Activated naive CD4-positive, alpha-beta T cell treated with anti-CD3 and anti-CD28 coated beads, Interleukin-2, amount 50 U/mL, for 24 hours (primary cell): ENCODE results near the gene ANKH.

Experiments used
- H3K27ac Mint-ChIP-seq: one replicate; pipeline ENCODE4 v1.8.0; 2021; ENCODE audit warnings: mild to moderate bottlenecking, mixed read lengths
- H3K27me3 Mint-ChIP-seq: one replicate; pipeline ENCODE4 v1.8.0; 2021; ENCODE audit warnings: mixed read lengths
- H3K36me3 Mint-ChIP-seq: one replicate; pipeline ENCODE4 v1.8.0; 2021; ENCODE audit warnings: mixed read lengths
- H3K4me1 Mint-ChIP-seq: one replicate; pipeline ENCODE4 v1.8.0; 2021; ENCODE audit warnings: mixed read lengths
- H3K4me3 Mint-ChIP-seq: one replicate; pipeline ENCODE4 v1.8.0; 2021; ENCODE audit warnings: mild to moderate bottlenecking, mixed read lengths
- H3K9me3 Mint-ChIP-seq: one replicate; pipeline ENCODE4 v1.8.0; 2021; ENCODE audit warnings: mixed read lengths

ANKH gene

GRCh38 chr5:14778792-14779070 is 92.8 kb downstream of the ANKH start:
- Mint-ChIP-seq H3K27ac (no peak overlapping the region), H3K27me3 (no peaks in the 10 kb centered on the region), H3K9me3 (no peaks in the 10 kb centered on the region), H3K4me3 (no peak overlapping the region), H3K36me3 (peaks cover 36% of the 10 kb centered on the region), H3K4me1 (peaks cover 78% of the 10 kb centered on the region)

- Mint-ChIP-seq H3K9me3 (no peaks in the 10 kb centered on the region), H3K36me3 (peaks cover 35% of the 10 kb centered on the region), H3K4me3 (no peak overlapping the region), H3K4me1 (peaks cover 74% of the 10 kb centered on the region), H3K27me3 (no peaks in the 10 kb centered on the region), H3K27ac (no peak overlapping the region)
These were observed 93.4 kb downstream of the ANKH start for GRCh38 chr5:14777932-14778791.

- Mint-ChIP-seq H3K4me3 (no peak overlapping the region), H3K27me3 (no peaks in the 10 kb centered on the region), H3K27ac (no peak overlapping the region), H3K36me3 (peaks cover 32% of the 10 kb centered on the region), H3K9me3 (no peaks in the 10 kb centered on the region), H3K4me1 (peaks cover 71% of the 10 kb centered on the region)
These were observed 94.4 kb downstream of the ANKH start for GRCh38 chr5:14777187-14777586.

GRCh38 chr5:14776602-14777001 is 95.0 kb downstream of the ANKH start:
- no peak overlapping the region for H3K27ac Mint-ChIP-seq
- H3K4me1 Mint-ChIP-seq: peaks cover 65% of the 10 kb centered on the region
- no peaks in the 10 kb centered on the region for H3K27me3 Mint-ChIP-seq
- no peak overlapping the region for H3K4me3 Mint-ChIP-seq
- H3K36me3 Mint-ChIP-seq: peaks cover 29% of the 10 kb centered on the region
- H3K9me3 Mint-ChIP-seq: no peaks in the 10 kb centered on the region

GRCh38 chr5:14775857-14776256 is 95.7 kb downstream of the ANKH start:
- Mint-ChIP-seq H3K9me3 (no peaks in the 10 kb centered on the region), H3K27me3 (no peaks in the 10 kb centered on the region), H3K4me1 (peaks cover 63% of the 10 kb centered on the region), H3K36me3 (peaks cover 27% of the 10 kb centered on the region), H3K27ac (peak overlapping the region; percentile 20), H3K4me3 (no peak overlapping the region)

GRCh38 chr5:14773588-14773987 is 98.0 kb downstream of the ANKH start:
- Mint-ChIP-seq H3K4me3 (no peak overlapping the region), H3K36me3 (peaks cover 17% of the 10 kb centered on the region), H3K4me1 (peaks cover 51% of the 10 kb centered on the region), H3K27me3 (no peaks in the 10 kb centered on the region), H3K27ac (no peak overlapping the region), H3K9me3 (no peaks in the 10 kb centered on the region)

GRCh38 chr5:14771972-14772371 is 99.6 kb downstream of the ANKH start:
- Mint-ChIP-seq H3K4me3 (no peak overlapping the region), H3K27ac (no peak overlapping the region), H3K4me1 (peaks cover 45% of the 10 kb centered on the region)

GRCh38 chr5:14771189-14771588 is 100.4 kb downstream of the ANKH start:
- no peak overlapping the region for H3K4me3 Mint-ChIP-seq
- no peaks in the 10 kb centered on the region for H3K27me3 Mint-ChIP-seq
- no peak overlapping the region for H3K27ac Mint-ChIP-seq
- H3K36me3 Mint-ChIP-seq: peaks cover 21% of the 10 kb centered on the region
- H3K4me1 Mint-ChIP-seq: peaks cover 47% of the 10 kb centered on the region
- no peaks in the 10 kb centered on the region for H3K9me3 Mint-ChIP-seq

More at GRCh38 chr5:14771972-14772371, 99.6 kb downstream of the ANKH start:
- peaks cover 17% of the 10 kb centered on the region for H3K36me3 Mint-ChIP-seq
- H3K27me3 Mint-ChIP-seq: no peaks in the 10 kb centered on the region
- no peaks in the 10 kb centered on the region for H3K9me3 Mint-ChIP-seq

GRCh38 chr5:14768508-14769365 is 102.8 kb downstream of the ANKH start:
- Mint-ChIP-seq H3K36me3 (peaks cover 19% of the 10 kb centered on the region), H3K27ac (no peak overlapping the region), H3K4me3 (no peak overlapping the region), H3K9me3 (no peaks in the 10 kb centered on the region), H3K4me1 (peaks cover 31% of the 10 kb centered on the region), H3K27me3 (no peaks in the 10 kb centered on the region)

- Mint-ChIP-seq H3K4me1 (peaks cover 31% of the 10 kb centered on the region), H3K4me3 (no peak overlapping the region)
These were observed 103.7 kb downstream of the ANKH start for GRCh38 chr5:14767735-14768507.

GRCh38 chr5:14767053-14767452 is 104.5 kb downstream of the ANKH start:
- no peaks in the 10 kb centered on the region for H3K9me3 Mint-ChIP-seq
- peaks cover 19% of the 10 kb centered on the region for H3K36me3 Mint-ChIP-seq
- no peaks in the 10 kb centered on the region for H3K27me3 Mint-ChIP-seq
- H3K4me1 Mint-ChIP-seq: peaks cover 28% of the 10 kb centered on the region
- H3K27ac Mint-ChIP-seq: no peak overlapping the region
- H3K4me3 Mint-ChIP-seq: no peak overlapping the region

More at GRCh38 chr5:14767735-14768507, 103.7 kb downstream of the ANKH start:
- Mint-ChIP-seq H3K27ac (no peak overlapping the region), H3K36me3 (peaks cover 19% of the 10 kb centered on the region), H3K9me3 (no peaks in the 10 kb centered on the region), H3K27me3 (no peaks in the 10 kb centered on the region)

GRCh38 chr5:14766584-14766983 is 105.0 kb downstream of the ANKH start:
- H3K4me3 Mint-ChIP-seq: no peak overlapping the region
- peaks cover 28% of the 10 kb centered on the region for H3K4me1 Mint-ChIP-seq
- H3K36me3 Mint-ChIP-seq: peaks cover 19% of the 10 kb centered on the region
- no peak overlapping the region for H3K27ac Mint-ChIP-seq
- no peaks in the 10 kb centered on the region for H3K27me3 Mint-ChIP-seq
- H3K9me3 Mint-ChIP-seq: no peaks in the 10 kb centered on the region

- Mint-ChIP-seq H3K36me3 (peaks cover 19% of the 10 kb centered on the region), H3K9me3 (no peaks in the 10 kb centered on the region), H3K27me3 (no peaks in the 10 kb centered on the region), H3K4me1 (peaks cover 21% of the 10 kb centered on the region), H3K27ac (no peak overlapping the region), H3K4me3 (no peak overlapping the region)
These were observed 106.0 kb downstream of the ANKH start for GRCh38 chr5:14765587-14765986.

GRCh38 chr5:14762549-14763216 is 108.9 kb downstream of the ANKH start:
- Mint-ChIP-seq H3K36me3 (peaks cover 15% of the 10 kb centered on the region), H3K27me3 (no peaks in the 10 kb centered on the region), H3K9me3 (no peaks in the 10 kb centered on the region), H3K27ac (no peak overlapping the region), H3K4me1 (peaks cover 17% of the 10 kb centered on the region), H3K4me3 (no peak overlapping the region)

- H3K27ac Mint-ChIP-seq: no peak overlapping the region
These were observed 111.0 kb downstream of the ANKH start for GRCh38 chr5:14760548-14761002.

More at GRCh38 chr5:14760548-14761002, 111.0 kb downstream of the ANKH start:
- peaks cover 11% of the 10 kb centered on the region for H3K4me1 Mint-ChIP-seq
- no peaks in the 10 kb centered on the region for H3K27me3 Mint-ChIP-seq
- H3K36me3 Mint-ChIP-seq: peaks cover 8% of the 10 kb centered on the region
- no peaks in the 10 kb centered on the region for H3K9me3 Mint-ChIP-seq
- no peak overlapping the region for H3K4me3 Mint-ChIP-seq
